Spleen (tissue), 11 donors: ENCODE data around the gene RSPH9. TPM values are rescaled to one million over a fixed set of nuclear protein-coding genes. Genes with fewer than 3 reads are reported as not detected.

Experiments
- DNase-seq: peaks from one replicate; pipeline ENCODE4 v3.0.0-alpha.2; 2020
- H3K27ac ChIP-seq, 8 donors: fragments of 200-600 bp; sonication (generic) in 7 of 8; 1 replicate in 4 of 8; 2 replicates in 4 of 8; pipeline versions ENCODE4 v1.5.0 to v1.8.0; 2016 to 2021; ENCODE audit warnings: inconsistent platforms in 4 of 8, mild to moderate bottlenecking in 4 of 8, moderate library complexity in 1 of 8
- H3K27me3 ChIP-seq, 7 donors: fragments of 200-600 bp; sonication (generic) in 6 of 7; replicated peaks in 1 of 7; 1 replicate in 4 of 7; 2 replicates in 3 of 7; pipeline versions ENCODE4 v1.5.0 to v1.8.0; 2016 to 2021; ENCODE audit warnings: inconsistent platforms in 3 of 7, mild to moderate bottlenecking in 1 of 7
- H3K36me3 ChIP-seq, 6 donors: fragments of 200-600 bp; sonication (generic) in 5 of 6; 1 replicate in 4 of 6; 2 replicates in 2 of 6; pipeline versions ENCODE4 v1.5.0 to v1.8.0; 2016 to 2021; ENCODE audit warnings: inconsistent platforms in 2 of 6
- H3K4me1 ChIP-seq, 6 donors: fragments of 200-600 bp; sonication (generic) in 5 of 6; 1 replicate in 3 of 6; 2 replicates in 3 of 6; pipeline versions ENCODE4 v1.5.0 to v1.8.0; 2016 to 2021; ENCODE audit warnings: inconsistent platforms in 3 of 6
- H3K4me3 ChIP-seq, 8 donors: fragments of 200-600 bp; sonication (generic) in 7 of 8; 1 replicate in 4 of 8; 2 replicates in 4 of 8; pipeline versions ENCODE4 v1.5.0 to v1.8.0; 2016 to 2021; ENCODE audit warnings: inconsistent platforms in 4 of 8, mild to moderate bottlenecking in 4 of 8, moderate library complexity in 2 of 8
- H3K9me3 ChIP-seq, 8 donors: fragments of 200-600 bp; sonication (generic) in 7 of 8; 1 replicate in 4 of 8; 2 replicates in 4 of 8; pipeline versions ENCODE4 v1.5.0 to v1.8.0; 2016 to 2021; ENCODE audit warnings: inconsistent platforms in 4 of 8
- POLR2A ChIP-seq, 3 donors: fragments of 450-650 bp; IDR thresholded peaks; one replicate each; pipeline ENCODE4 v1.5.1; 2017; ENCODE audit warnings: antibody characterized with exemption in 3 of 3, mild to moderate bottlenecking in 1 of 3
- POLR2AphosphoS5 ChIP-seq, 3 donors: sonication (generic); formaldehyde crosslinking; IDR thresholded peaks; one replicate each; pipeline ENCODE4 v1.5.1; 2017; ENCODE audit warnings: antibody characterized with exemption in 3 of 3
- WGBS, 5 donors: extraction: QIAGEN DNeasy Blood & Tissue Kit in 3 of 5; methylation state at CpG; one replicate each; pipeline versions ENCODE4 v1.1.5 to v1.1.7; 2013 to 2018; 5-methylcytosine and 5-hydroxymethylcytosine counted together
- intact Hi-C: fragments of 100-400 bp; cut with DNase I; formaldehyde crosslinking; loops from one replicate; pipeline ENCODE4 v1.15.0; 2023; ENCODE audit warnings: low total_unique reads
- polyA plus RNA-seq, 3 donors: library from polyadenylated mRNA; stranded (reverse); fragments of 200-250 nt; gene quantifications; one replicate each; pipeline ENCODE4 v1.2.1, GENCODE V29; 2013
- total RNA-seq, 7 donors: library from RNA; depleted of rRNA in 3 of 7; stranded (reverse); fragments of >200 nt in 3 of 7; fragmentation: NEBNext Ultra II Directional in 4 of 7; extraction: Animal tissue kit (Norgen Biotek cat#: 25700) in 4 of 7; gene quantifications; one replicate each; pipeline versions ENCODE4 v1.1.0 to v1.2.1, GENCODE V29; 2016 to 2021
- TF ChIP-seq, protein P1 (sequence below), 11 experiments: fragments of 200-600 bp in 7 of 11; fragments of 450-650 bp in 4 of 11; sonication (generic) in 4 of 11; IDR thresholded peaks in 8 of 11; conservative IDR thresholded peaks in 3 of 11; 1 replicate in 7 of 11; 2 replicates in 4 of 11; pipeline versions ENCODE4 v1.4.0 to v1.8.0; 2016 to 2021; ENCODE audit warnings: antibody characterized with exemption in 11 of 11, inconsistent platforms in 4 of 11, mild to moderate bottlenecking in 1 of 11
- donor health status: healthy with polysubstance abuse.
- donor health status: DM: no; HTN: no; CAD: no; lungs with moderate emphysema.
- donor health status: DM: no; HTN: no; CAD: no.
- donor health status: Bipolar disorder and iron deficiency.
- donor health status: healthy.
- donor health status: DM: no; HTN: no; CAD: no.
- donor health status: DM: yes; HTN: yes; CAD: no.

The RSPH9 gene
- total and polyA plus RNA-seq, 10 donors, result 0.17 to 0.63 (median 0.20) TPM; not detected in 3

DNA sequence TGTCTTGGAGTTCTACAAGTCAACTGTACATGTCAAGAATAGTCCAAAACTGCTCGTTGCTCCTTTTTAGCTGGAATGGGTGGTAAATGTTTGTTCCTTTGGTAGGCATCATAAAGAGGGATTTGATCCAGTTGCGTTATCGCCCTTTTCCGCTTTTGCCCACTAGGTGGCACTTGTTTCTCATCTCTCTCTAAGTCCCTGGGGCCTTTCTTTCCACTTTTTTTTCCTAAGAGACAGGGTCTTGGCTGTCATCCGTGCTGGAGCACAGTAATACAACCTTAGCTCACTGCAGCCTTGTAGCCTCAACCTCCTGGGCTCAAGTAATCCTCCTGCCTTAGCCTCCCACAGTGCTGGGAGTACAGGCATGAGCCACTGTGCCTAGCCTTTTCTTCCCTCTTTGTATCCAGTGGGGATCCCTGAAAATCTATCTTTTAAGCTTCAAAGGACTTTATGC lies 36.5 kb upstream of the RSPH9 start:
- Histone ChIP-seq H3K36me3 (peaks cover 3 to 87% (median 65%) of the 10 kb centered on the region in 6 donors), H3K9me3 (no peaks in the 10 kb centered on the region), H3K4me1 (peaks cover 0 to 14% (median 8%) of the 10 kb centered on the region in 6 donors), H3K27me3 (no peaks in the 10 kb centered on the region), H3K4me3 (no peak overlapping the region), H3K27ac (peak overlapping the region in 2 of 8 donors; percentile 25 to 36)
- no peak for DNase-seq
- whole genome bisulfite sequencing, 5 donors, result 4 to 12% (median 8%) methylated on average over 5 of the region's 5 CpGs
- TF ChIP-seq POLR2AphosphoS5 (IDR thresholded peaks at IDR 0.05) (no peak), POLR2A (IDR thresholded peaks at IDR 0.05) (no peak)
- TF ChIP-seq, protein P1, sequence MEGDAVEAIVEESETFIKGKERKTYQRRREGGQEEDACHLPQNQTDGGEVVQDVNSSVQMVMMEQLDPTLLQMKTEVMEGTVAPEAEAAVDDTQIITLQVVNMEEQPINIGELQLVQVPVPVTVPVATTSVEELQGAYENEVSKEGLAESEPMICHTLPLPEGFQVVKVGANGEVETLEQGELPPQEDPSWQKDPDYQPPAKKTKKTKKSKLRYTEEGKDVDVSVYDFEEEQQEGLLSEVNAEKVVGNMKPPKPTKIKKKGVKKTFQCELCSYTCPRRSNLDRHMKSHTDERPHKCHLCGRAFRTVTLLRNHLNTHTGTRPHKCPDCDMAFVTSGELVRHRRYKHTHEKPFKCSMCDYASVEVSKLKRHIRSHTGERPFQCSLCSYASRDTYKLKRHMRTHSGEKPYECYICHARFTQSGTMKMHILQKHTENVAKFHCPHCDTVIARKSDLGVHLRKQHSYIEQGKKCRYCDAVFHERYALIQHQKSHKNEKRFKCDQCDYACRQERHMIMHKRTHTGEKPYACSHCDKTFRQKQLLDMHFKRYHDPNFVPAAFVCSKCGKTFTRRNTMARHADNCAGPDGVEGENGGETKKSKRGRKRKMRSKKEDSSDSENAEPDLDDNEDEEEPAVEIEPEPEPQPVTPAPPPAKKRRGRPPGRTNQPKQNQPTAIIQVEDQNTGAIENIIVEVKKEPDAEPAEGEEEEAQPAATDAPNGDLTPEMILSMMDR (IDR thresholded peaks at IDR 0.05 in 8 of 11, conservative IDR thresholded peaks at IDR 0.05 in 3 of 11), result peak; percentile 30 to 86 (median 77)
- intact Hi-C loops, result loop anchor here (5.0 kb wide), 1 partner anchor 469 kb away; no protein-coding TSS in a partner anchor

DNA sequence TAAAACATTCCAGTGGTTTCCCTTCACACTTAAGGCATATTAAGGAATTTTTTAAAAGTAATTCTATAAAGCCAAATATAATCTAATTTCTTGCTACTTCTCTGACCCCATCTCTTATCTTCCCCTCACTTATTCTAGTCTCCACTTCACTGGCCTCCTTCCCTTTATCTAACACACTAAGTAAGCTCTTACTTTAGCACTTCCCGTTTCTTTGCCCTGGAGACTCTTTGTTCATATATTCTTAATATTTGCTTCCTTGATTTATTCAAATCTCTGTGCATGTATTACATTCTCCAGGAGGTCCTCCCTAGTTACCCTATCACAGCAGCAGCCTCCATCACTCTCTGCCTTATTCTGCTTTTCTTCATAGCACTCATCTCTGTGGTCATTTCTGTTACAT lies 36.0 kb upstream of the RSPH9 start:
- peaks cover 0 to 14% (median 8%) of the 10 kb centered on the region in 6 donors for H3K4me1 ChIP-seq
- intact Hi-C loops, result loop anchor here (5.0 kb wide), 1 partner anchor 468 kb away; no protein-coding TSS in a partner anchor
- peak overlapping the region in 2 of 8 donors; percentile 25 to 36 for H3K27ac ChIP-seq
- H3K27me3 ChIP-seq, result no peaks in the 10 kb centered on the region
- no peak overlapping the region for H3K4me3 ChIP-seq
- no peak for DNase-seq
- H3K36me3 ChIP-seq, result peaks cover 3 to 87% (median 65%) of the 10 kb centered on the region in 6 donors
- TF ChIP-seq POLR2A (IDR thresholded peaks at IDR 0.05), result no peak
- TF ChIP-seq, protein P1 (IDR thresholded peaks at IDR 0.05 in 8 of 11, conservative IDR thresholded peaks at IDR 0.05 in 3 of 11), result no peak
- TF ChIP-seq POLR2AphosphoS5 (IDR thresholded peaks at IDR 0.05), result no peak
- no peaks in the 10 kb centered on the region for H3K9me3 ChIP-seq
- 45 to 63% (median 53%) methylated on average over 1 of the region's 1 CpG for WGBS, 5 donors

DNA sequence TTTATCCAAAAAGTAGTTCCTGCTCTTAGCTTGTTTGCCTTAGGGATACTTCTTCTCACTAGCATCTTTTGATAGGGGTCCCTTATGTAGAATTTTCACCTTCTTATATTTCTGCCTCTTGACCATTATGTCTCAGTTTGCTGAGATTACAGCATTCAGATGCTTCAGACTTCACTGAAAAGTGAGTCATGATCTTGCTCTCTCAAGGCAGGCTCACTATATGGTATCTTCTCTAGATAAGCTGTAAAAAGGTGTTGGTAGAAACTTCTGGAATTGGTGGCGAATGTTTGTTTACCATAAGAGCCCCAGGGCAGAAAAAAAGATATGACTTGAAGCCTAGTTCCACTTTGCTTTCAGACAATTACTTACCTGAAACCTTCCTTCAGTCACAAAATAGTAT lies 35.4 kb upstream of the RSPH9 start:
- Histone ChIP-seq H3K27ac (no peak overlapping the region), H3K27me3 (no peaks in the 10 kb centered on the region), H3K36me3 (peaks cover 3 to 87% (median 65%) of the 10 kb centered on the region in 6 donors), H3K4me1 (peaks cover 0 to 14% (median 8%) of the 10 kb centered on the region in 6 donors), H3K4me3 (no peak overlapping the region), H3K9me3 (no peaks in the 10 kb centered on the region)
- intact Hi-C loops, result loop anchor here (5.0 kb wide), 1 partner anchor 468 kb away; no protein-coding TSS in a partner anchor
- TF ChIP-seq POLR2A (IDR thresholded peaks at IDR 0.05) (no peak), POLR2AphosphoS5 (IDR thresholded peaks at IDR 0.05) (no peak)
- TF ChIP-seq, protein P1 (IDR thresholded peaks at IDR 0.05 in 8 of 11, conservative IDR thresholded peaks at IDR 0.05 in 3 of 11), result no peak
- DNase-seq, result no peak
- 92 to 100% (median 97%) methylated on average over 1 of the region's 1 CpG for WGBS, 5 donors

DNA sequence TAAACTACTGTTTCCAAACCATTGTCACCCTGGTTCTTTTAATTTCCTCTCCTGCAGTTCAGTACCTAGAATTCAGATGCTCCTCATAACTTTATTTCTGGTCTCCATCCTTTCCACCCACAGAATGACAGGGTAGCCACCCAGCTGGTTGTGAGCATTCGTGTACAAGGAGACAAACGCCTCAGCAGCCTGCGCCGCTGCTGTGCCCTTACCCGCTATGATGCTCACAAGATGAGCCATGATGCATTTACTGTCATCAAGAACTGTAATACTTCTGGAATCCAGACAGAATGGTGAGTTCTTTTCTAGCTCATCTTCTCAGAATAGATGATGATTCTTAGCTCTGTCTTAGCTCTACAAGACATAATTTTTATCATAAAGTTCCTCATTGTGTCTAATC lies 34.4 kb upstream of the RSPH9 start:
- Histone ChIP-seq H3K4me3 (no peak overlapping the region), H3K36me3 (peaks cover 2 to 87% (median 63%) of the 10 kb centered on the region in 6 donors), H3K27me3 (no peaks in the 10 kb centered on the region), H3K9me3 (no peaks in the 10 kb centered on the region), H3K4me1 (peaks cover 0 to 14% (median 8%) of the 10 kb centered on the region in 6 donors), H3K27ac (no peak overlapping the region)
- no peak for DNase-seq
- WGBS, 5 donors, result 91 to 100% (median 97%) methylated on average over 5 of the region's 5 CpGs
- intact Hi-C loops, result no loop called here
- TF ChIP-seq, protein P1 (IDR thresholded peaks at IDR 0.05 in 8 of 11, conservative IDR thresholded peaks at IDR 0.05 in 3 of 11), result no peak
- no peak for TF ChIP-seq POLR2AphosphoS5 (IDR thresholded peaks at IDR 0.05)
- no peak for TF ChIP-seq POLR2A (IDR thresholded peaks at IDR 0.05)
